Thyroid gland (tissue), 4 donors: Measurements from ENCODE around the gene BCAS2. TPM values are rescaled to one million over a fixed set of nuclear protein-coding genes. Genes with fewer than 3 reads are reported as not detected.

ENCODE experiments used
- DNase-seq, 2 donors: peaks; one replicate each; pipeline ENCODE4 v3.0.0-alpha.2; 2019
- H3K27ac ChIP-seq, 3 donors: fragments of 200-600 bp; sonication (generic); 1 replicate in 2 of 3; 2 replicates in 1 of 3; pipeline ENCODE4 v1.5.1; 2016 to 2019; ENCODE audit warnings: mild to moderate bottlenecking in 1 of 3, moderate library complexity in 1 of 3
- H3K27me3 ChIP-seq: fragments of 200-600 bp; sonication (generic); one replicate; pipeline ENCODE4 v1.5.1; 2019
- H3K36me3 ChIP-seq, 2 donors: fragments of 200-600 bp; sonication (generic); one replicate each; pipeline ENCODE4 v1.5.1; 2016 to 2019
- H3K4me1 ChIP-seq, 2 donors: fragments of 200-600 bp; sonication (generic); one replicate each; pipeline ENCODE4 v1.5.1; 2017 to 2019
- H3K4me3 ChIP-seq, 3 donors: fragments of 200-600 bp; sonication (generic); replicated peaks in 1 of 3; 1 replicate in 2 of 3; 2 replicates in 1 of 3; pipeline ENCODE4 v1.5.1; 2016; ENCODE audit warnings: mild to moderate bottlenecking in 1 of 3
- H3K9me3 ChIP-seq: fragments of 200-600 bp; sonication (generic); one replicate; pipeline ENCODE4 v1.5.1; 2017
- POLR2A ChIP-seq, 2 donors: fragments of 450-650 bp; IDR thresholded peaks; one replicate each; pipeline ENCODE4 v1.6.1; 2017; ENCODE audit warnings: antibody characterized with exemption in 2 of 2, mild to moderate bottlenecking in 2 of 2, moderate library complexity in 1 of 2
- WGBS, 2 donors: methylation state at CpG; one replicate each; pipeline ENCODE4 v1.1.5; 2017; 5-methylcytosine and 5-hydroxymethylcytosine counted together
- intact Hi-C: fragments of 100-400 bp; cut with DNase I; formaldehyde crosslinking; loops from one replicate; pipeline ENCODE4 v1.15.1; 2023
- total RNA-seq, 4 donors: library from RNA; depleted of rRNA; stranded (reverse); fragments of >200 nt; gene quantifications; one replicate each; pipeline ENCODE4 v1.2.3, GENCODE V29; 2016
- TF ChIP-seq, protein P1 (sequence below), 6 experiments: fragments of 200-600 bp in 3 of 6; fragments of 450-650 bp in 3 of 6; sonication (generic) in 3 of 6; IDR thresholded peaks; one replicate each; pipeline ENCODE4 v1.5.1; 2016 to 2019; ENCODE audit warnings: antibody characterized with exemption in 6 of 6, mild to moderate bottlenecking in 2 of 6, inconsistent platforms in 1 of 6, moderate library complexity in 1 of 6

The BCAS2 gene
- total RNA-seq, 4 donors from 2014 or later: 30.8 to 52.5 (median 46.9) TPM

DNA sequence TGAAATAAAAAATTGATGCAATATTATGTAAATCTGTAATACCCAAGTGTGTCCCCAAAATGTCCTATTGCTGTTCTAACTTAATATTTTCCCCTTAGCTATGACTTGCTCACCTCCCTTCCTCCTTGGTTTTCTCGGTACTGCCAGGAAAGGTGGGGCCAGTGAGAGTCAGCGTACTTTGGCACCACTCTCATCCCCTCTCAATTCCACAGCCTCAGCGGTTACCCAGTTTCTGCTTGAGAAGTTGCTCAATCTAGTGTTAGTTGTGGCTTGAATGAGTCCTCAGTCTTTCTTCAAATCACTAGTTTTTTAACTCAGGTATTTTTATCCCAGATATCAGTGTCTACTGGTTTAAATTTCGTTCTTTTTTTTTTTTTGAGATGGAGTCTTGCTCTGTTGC is 32.3 kb downstream of the BCAS2 start:
- no peak overlapping the region for H3K27ac ChIP-seq
- no peak overlapping the region for H3K4me3 ChIP-seq
- H3K36me3 ChIP-seq: no peaks in the 10 kb centered on the region
- 23 to 25% methylated on average over 4 of the region's 4 CpGs for WGBS, 2 donors
- TF ChIP-seq, protein P1, sequence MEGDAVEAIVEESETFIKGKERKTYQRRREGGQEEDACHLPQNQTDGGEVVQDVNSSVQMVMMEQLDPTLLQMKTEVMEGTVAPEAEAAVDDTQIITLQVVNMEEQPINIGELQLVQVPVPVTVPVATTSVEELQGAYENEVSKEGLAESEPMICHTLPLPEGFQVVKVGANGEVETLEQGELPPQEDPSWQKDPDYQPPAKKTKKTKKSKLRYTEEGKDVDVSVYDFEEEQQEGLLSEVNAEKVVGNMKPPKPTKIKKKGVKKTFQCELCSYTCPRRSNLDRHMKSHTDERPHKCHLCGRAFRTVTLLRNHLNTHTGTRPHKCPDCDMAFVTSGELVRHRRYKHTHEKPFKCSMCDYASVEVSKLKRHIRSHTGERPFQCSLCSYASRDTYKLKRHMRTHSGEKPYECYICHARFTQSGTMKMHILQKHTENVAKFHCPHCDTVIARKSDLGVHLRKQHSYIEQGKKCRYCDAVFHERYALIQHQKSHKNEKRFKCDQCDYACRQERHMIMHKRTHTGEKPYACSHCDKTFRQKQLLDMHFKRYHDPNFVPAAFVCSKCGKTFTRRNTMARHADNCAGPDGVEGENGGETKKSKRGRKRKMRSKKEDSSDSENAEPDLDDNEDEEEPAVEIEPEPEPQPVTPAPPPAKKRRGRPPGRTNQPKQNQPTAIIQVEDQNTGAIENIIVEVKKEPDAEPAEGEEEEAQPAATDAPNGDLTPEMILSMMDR (IDR thresholded peaks at IDR 0.05): no peak
- no peak for TF ChIP-seq POLR2A (IDR thresholded peaks at IDR 0.05)
- no peaks in the 10 kb centered on the region for H3K9me3 ChIP-seq
- peak; percentile 43 to 56 for DNase-seq
- intact Hi-C loops: no loop called here
- H3K27me3 ChIP-seq: no peaks in the 10 kb centered on the region
- no peaks in the 10 kb centered on the region for H3K4me1 ChIP-seq

DNA sequence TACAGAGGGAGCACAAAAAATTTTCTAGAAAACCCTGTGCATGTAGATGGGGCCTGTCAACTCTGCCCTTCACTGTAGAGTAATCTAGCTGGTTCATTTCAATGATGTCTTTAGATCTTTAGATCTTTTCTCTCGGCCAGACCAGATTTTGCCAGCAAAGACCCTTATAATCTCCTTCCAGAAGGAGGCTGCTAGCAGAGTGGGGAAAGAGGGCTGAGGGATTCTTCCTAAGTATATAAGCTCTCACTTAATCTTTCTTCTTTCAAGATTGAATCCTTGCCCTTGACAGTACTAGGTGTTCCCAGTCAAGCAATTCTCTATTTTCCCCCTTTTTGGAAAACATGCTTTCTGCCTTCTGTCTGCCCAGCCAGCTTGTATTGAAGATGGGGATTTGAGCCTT is 34.3 kb downstream of the BCAS2 start:
- intact Hi-C loops: no loop called here
- 81 to 89% methylated on average over 1 of the region's 1 CpG for WGBS, 2 donors
- TF ChIP-seq POLR2A (IDR thresholded peaks at IDR 0.05): no peak
- TF ChIP-seq, protein P1 (IDR thresholded peaks at IDR 0.05): no peak
- H3K27me3 ChIP-seq: no peaks in the 10 kb centered on the region
- H3K4me3 ChIP-seq: no peak overlapping the region
- DNase-seq: no peak
- no peaks in the 10 kb centered on the region for H3K36me3 ChIP-seq
- H3K27ac ChIP-seq: no peak overlapping the region
- no peaks in the 10 kb centered on the region for H3K9me3 ChIP-seq
- no peaks in the 10 kb centered on the region for H3K4me1 ChIP-seq

DNA sequence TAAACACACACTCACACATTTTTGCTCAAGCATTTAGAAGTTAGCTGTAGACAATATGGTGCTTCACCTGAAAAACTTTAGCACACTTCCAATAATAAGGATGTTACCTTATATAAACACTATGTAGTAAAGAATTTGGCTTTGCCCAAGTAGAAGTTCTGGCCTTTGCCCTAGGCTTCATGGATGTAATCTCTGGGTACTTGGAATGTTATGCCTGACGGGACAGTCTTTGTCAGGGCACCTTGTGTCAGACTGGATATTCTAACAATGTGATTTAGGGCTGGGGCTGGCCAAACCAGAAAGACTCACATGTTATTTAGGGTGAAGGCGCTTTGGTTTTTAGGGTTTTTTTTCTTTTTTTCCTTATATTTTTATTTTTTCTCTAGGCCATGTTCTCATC is 35.6 kb downstream of the BCAS2 start:
- no peak for TF ChIP-seq POLR2A (IDR thresholded peaks at IDR 0.05)
- TF ChIP-seq, protein P1 (IDR thresholded peaks at IDR 0.05): no peak
- 84 to 86% methylated on average over 2 of the region's 2 CpGs for WGBS, 2 donors
- DNase-seq: no peak
- no peaks in the 10 kb centered on the region for H3K4me1 ChIP-seq
- H3K27me3 ChIP-seq: no peaks in the 10 kb centered on the region
- no peaks in the 10 kb centered on the region for H3K9me3 ChIP-seq
- no peak overlapping the region for H3K27ac ChIP-seq
- no peak overlapping the region for H3K4me3 ChIP-seq
- intact Hi-C loops: no loop called here
- no peaks in the 10 kb centered on the region for H3K36me3 ChIP-seq

DNA sequence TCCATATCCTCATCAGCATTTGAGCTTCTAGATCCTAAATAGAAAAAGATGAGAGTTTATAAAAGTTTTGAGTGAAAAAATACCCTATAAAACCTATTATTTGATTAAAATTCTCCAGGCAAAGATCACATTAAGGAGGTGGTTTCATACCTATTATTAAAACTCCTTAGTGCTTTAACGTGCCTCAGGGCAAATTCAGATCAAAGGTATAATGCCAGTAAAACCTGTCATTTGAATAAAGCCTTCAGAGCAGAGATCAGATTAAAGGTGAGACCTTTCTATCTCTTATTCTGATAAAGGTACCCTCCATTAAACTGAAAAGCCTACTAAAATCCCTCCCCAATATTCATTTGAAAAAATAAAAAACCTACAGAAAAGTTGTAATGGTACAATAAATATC is 36.1 kb downstream of the BCAS2 start:
- 66 to 69% methylated on average over 1 of the region's 1 CpG for WGBS, 2 donors
- H3K4me1 ChIP-seq: no peaks in the 10 kb centered on the region
- intact Hi-C loops: no loop called here
- H3K27me3 ChIP-seq: no peaks in the 10 kb centered on the region
- H3K36me3 ChIP-seq: no peaks in the 10 kb centered on the region
- no peak for DNase-seq
- H3K27ac ChIP-seq: no peak overlapping the region
- no peak overlapping the region for H3K4me3 ChIP-seq
- TF ChIP-seq, protein P1 (IDR thresholded peaks at IDR 0.05): no peak
- no peak for TF ChIP-seq POLR2A (IDR thresholded peaks at IDR 0.05)
- H3K9me3 ChIP-seq: no peaks in the 10 kb centered on the region

DNA sequence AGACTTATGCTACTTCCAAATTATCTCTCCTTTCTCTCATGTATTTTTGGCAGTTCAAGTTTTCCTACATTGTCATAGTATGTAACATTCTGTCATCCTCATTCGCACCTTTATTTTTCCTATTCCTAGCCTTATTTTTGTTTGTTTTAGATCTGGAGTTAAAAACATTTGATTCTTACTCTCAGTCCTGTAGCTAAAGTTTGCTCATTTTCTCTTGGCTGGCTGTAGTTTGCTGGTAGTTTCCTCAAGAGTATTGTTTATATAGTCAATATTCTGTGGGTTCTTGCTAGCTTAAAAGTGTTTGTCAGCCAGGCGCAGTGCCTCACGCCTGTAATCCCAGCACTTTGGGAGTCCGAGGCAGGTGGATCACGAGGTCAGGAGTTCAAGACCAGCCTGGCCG is 40.6 kb downstream of the BCAS2 start:
- TF ChIP-seq, protein P1 (IDR thresholded peaks at IDR 0.05): no peak
- TF ChIP-seq POLR2A (IDR thresholded peaks at IDR 0.05): no peak
- H3K9me3 ChIP-seq: no peaks in the 10 kb centered on the region
- H3K4me3 ChIP-seq: no peak overlapping the region
- intact Hi-C loops: no loop called here
- no peaks in the 10 kb centered on the region for H3K4me1 ChIP-seq
- no peaks in the 10 kb centered on the region for H3K27me3 ChIP-seq
- 47 to 59% methylated on average over 6 of the region's 6 CpGs for WGBS, 2 donors
- H3K36me3 ChIP-seq: no peaks in the 10 kb centered on the region
- no peak overlapping the region for H3K27ac ChIP-seq
- peak; percentile 2 to 5 for DNase-seq
